GM18858 (cell line): ENCODE data around the gene CYP19A1.

Source experiments
- ATAC-seq: cut with Tn5 transposase; IDR thresholded peaks from one replicate; pipeline ENCODE4 v1.9.1; 2021; ENCODE audit not compliant: unreplicated experiment

Gene CYP19A1

GRCh38 chr15:51327081-51327480 is 11.3 kb downstream of the CYP19A1 start:
- ATAC-seq, result no peak

GRCh38 chr15:51325167-51325566 is 13.2 kb downstream of the CYP19A1 start:
- ATAC-seq, result no peak

- ATAC-seq, result no peak
These were observed 14.6 kb downstream of the CYP19A1 start for GRCh38 chr15:51323749-51324148.

- no peak for ATAC-seq
These were observed 15.6 kb downstream of the CYP19A1 start for GRCh38 chr15:51322621-51323296.

- ATAC-seq, result no peak
These were observed 17.1 kb downstream of the CYP19A1 start for GRCh38 chr15:51321316-51321715.

- no peak for ATAC-seq
These were observed 17.6 kb downstream of the CYP19A1 start for GRCh38 chr15:51320843-51321242.

- no peak for ATAC-seq
These were observed 18.9 kb downstream of the CYP19A1 start for GRCh38 chr15:51319539-51319938.

- no peak for ATAC-seq
These were observed 19.8 kb downstream of the CYP19A1 start for GRCh38 chr15:51318382-51319150.

GRCh38 chr15:51316636-51317035 is 21.8 kb downstream of the CYP19A1 start:
- ATAC-seq, result no peak

GRCh38 chr15:51315726-51316125 is 22.7 kb downstream of the CYP19A1 start:
- no peak for ATAC-seq

- no peak for ATAC-seq
These were observed 23.7 kb downstream of the CYP19A1 start for GRCh38 chr15:51314391-51315337.

- no peak for ATAC-seq
These were observed 24.6 kb downstream of the CYP19A1 start for GRCh38 chr15:51313644-51314280.

GRCh38 chr15:51313074-51313393 is 25.4 kb downstream of the CYP19A1 start:
- no peak for ATAC-seq

- ATAC-seq, result no peak
These were observed 26.0 kb downstream of the CYP19A1 start for GRCh38 chr15:51312166-51313073.

- ATAC-seq, result no peak
These were observed 26.9 kb downstream of the CYP19A1 start for GRCh38 chr15:51311510-51311909.

GRCh38 chr15:51310064-51310463 is 28.3 kb downstream of the CYP19A1 start:
- no peak for ATAC-seq

GRCh38 chr15:51307811-51308210 is 30.6 kb downstream of the CYP19A1 start:
- ATAC-seq, result no peak

GRCh38 chr15:51307325-51307724 is 31.1 kb downstream of the CYP19A1 start:
- ATAC-seq, result no peak

GRCh38 chr15:51303462-51303980 is 34.9 kb downstream of the CYP19A1 start:
- no peak for ATAC-seq

- no peak for ATAC-seq
These were observed 35.9 kb downstream of the CYP19A1 start for GRCh38 chr15:51302480-51302879.
